HFFc6 (cell line): ENCODE data around the gene XKR7. TPM values are rescaled to one million over a fixed set of nuclear protein-coding genes. Genes with fewer than 3 reads are reported as not detected.

Source experiments
- DNase-seq: peaks from one replicate; pipeline ENCODE4 v3.0.0-alpha.2; 2018
- H3K27ac Mint-ChIP-seq: 2 replicates; pipeline ENCODE4 v1.8.0; 2020; ENCODE audit warnings: mild to moderate bottlenecking, mixed read lengths
- H3K27me3 Mint-ChIP-seq: 2 replicates; pipeline ENCODE4 v1.8.0; 2021; ENCODE audit warnings: mild to moderate bottlenecking, moderate library complexity, mixed read lengths; ENCODE audit not compliant: insufficient read depth
- H3K36me3 Mint-ChIP-seq: 2 replicates; pipeline ENCODE4 v1.8.0; 2021; ENCODE audit warnings: low read depth, mixed read lengths
- H3K4me1 Mint-ChIP-seq: 2 replicates; pipeline ENCODE4 v1.8.0; 2020; ENCODE audit warnings: low read depth, mixed read lengths
- H3K4me3 Mint-ChIP-seq: 2 replicates; pipeline ENCODE4 v1.8.0; 2020; ENCODE audit warnings: mild to moderate bottlenecking, moderate library complexity, mixed read lengths
- H3K9me3 Mint-ChIP-seq: 2 replicates; pipeline ENCODE4 v1.8.0; 2020; ENCODE audit warnings: mild to moderate bottlenecking, mixed read lengths
- CTCF ChIP-seq: fragments of 200-600 bp; sonication (generic); IDR thresholded peaks from 2 replicates; pipeline ENCODE4 v1.5.0; 2021; ENCODE audit warnings: antibody characterized with exemption, mild to moderate bottlenecking
- total RNA-seq, 6 experiments: library from RNA; stranded (reverse); fragmentation: NEBNext Ultra II Directional; extraction: Animal tissue kit (Norgen Biotek cat#: 25700); gene quantifications; 2 replicates in 1 of 6; 3 replicates in 5 of 6; pipeline ENCODE4 v1.2.3, GENCODE V29; 2021

XKR7 gene
- total RNA-seq, 6 experiments from 2014 or later: not detected

DNA sequence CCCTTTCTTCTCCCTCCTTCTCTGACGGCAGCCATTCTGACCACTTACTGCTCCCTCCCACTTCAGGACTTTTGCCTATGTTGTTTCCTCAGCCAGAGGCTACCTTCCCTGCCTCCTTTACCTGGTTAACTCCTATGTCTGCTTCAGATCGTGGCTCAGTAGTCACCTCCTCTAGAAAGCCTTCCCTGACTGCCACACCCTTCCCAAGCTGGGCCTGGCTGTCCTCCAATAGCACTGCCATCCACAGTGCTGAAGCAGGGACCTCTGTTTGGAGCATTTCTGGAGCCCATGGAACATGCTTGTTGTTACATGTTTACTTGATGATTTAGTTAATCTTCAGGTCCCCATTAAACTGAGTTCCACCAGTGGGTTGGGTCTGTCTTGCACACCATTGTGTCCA lies 13.8 kb downstream of the XKR7 start:
- H3K36me3 Mint-ChIP-seq: no peaks in the 10 kb centered on the region
- no peak overlapping the region for H3K27ac Mint-ChIP-seq
- H3K27me3 Mint-ChIP-seq: peaks cover 41% of the 10 kb centered on the region
- no peak for DNase-seq
- H3K4me1 Mint-ChIP-seq: no peaks in the 10 kb centered on the region
- TF ChIP-seq CTCF: no peak
- no peaks in the 10 kb centered on the region for H3K9me3 Mint-ChIP-seq
- no peak overlapping the region for H3K4me3 Mint-ChIP-seq

- no peak overlapping the region for H3K27ac Mint-ChIP-seq
- no peaks in the 10 kb centered on the region for H3K9me3 Mint-ChIP-seq
- H3K36me3 Mint-ChIP-seq: no peaks in the 10 kb centered on the region
These were observed 17.1 kb downstream of the XKR7 start for GRCh38 chr20:31984981-31985471.

DNA sequence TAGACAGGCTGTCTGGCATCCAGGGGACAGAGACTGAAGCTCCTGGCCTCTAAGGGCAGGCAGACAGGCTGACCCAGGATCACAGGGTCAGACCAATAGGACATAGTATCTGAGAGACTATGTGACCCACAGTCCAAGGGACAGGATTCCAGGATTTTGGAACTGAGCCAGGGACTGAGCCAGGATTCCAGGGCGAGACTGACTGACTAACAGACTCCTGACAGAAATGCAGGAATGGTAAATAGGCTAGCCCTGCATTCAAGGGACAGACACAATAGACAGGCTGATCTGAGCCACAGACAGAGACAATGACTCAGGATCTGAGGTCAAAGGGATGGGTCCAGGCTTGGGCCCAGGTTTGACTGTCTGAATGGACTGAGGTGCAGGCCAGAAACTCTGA lies 19.8 kb downstream of the XKR7 start:
- no peaks in the 10 kb centered on the region for H3K9me3 Mint-ChIP-seq
- peaks cover 24% of the 10 kb centered on the region for H3K27me3 Mint-ChIP-seq
- no peak for TF ChIP-seq CTCF
- no peaks in the 10 kb centered on the region; the same call in 1 of the 2 replicates for H3K4me1 Mint-ChIP-seq
- no peaks in the 10 kb centered on the region for H3K36me3 Mint-ChIP-seq
- H3K27ac Mint-ChIP-seq: no peak overlapping the region
- no peak overlapping the region for H3K4me3 Mint-ChIP-seq
- peak; percentile 31 for DNase-seq

More at GRCh38 chr20:31984981-31985471, 17.1 kb downstream of the XKR7 start:
- no peak for DNase-seq
- Mint-ChIP-seq H3K4me1 (no peaks in the 10 kb centered on the region; the same call in 1 of the 2 replicates), H3K27me3 (peaks cover 33% of the 10 kb centered on the region), H3K4me3 (no peak overlapping the region)
- no peak for TF ChIP-seq CTCF

GRCh38 chr20:31988430-31989015 lies 20.6 kb downstream of the XKR7 start:
- no peaks in the 10 kb centered on the region; the same call in 1 of the 2 replicates for H3K4me1 Mint-ChIP-seq
- H3K4me3 Mint-ChIP-seq: no peak overlapping the region
- TF ChIP-seq CTCF: no peak
- H3K27ac Mint-ChIP-seq: no peak overlapping the region
- no peak for DNase-seq
- H3K27me3 Mint-ChIP-seq: peaks cover 25% of the 10 kb centered on the region
- no peaks in the 10 kb centered on the region for H3K9me3 Mint-ChIP-seq
- H3K36me3 Mint-ChIP-seq: no peaks in the 10 kb centered on the region

GRCh38 chr20:31989030-31989645 lies 21.2 kb downstream of the XKR7 start:
- no peaks in the 10 kb centered on the region for H3K36me3 Mint-ChIP-seq
- no peak overlapping the region for H3K4me3 Mint-ChIP-seq
- TF ChIP-seq CTCF: no peak
- peaks cover 28% of the 10 kb centered on the region for H3K27me3 Mint-ChIP-seq
- no peak overlapping the region for H3K27ac Mint-ChIP-seq
- no peak for DNase-seq
- no peaks in the 10 kb centered on the region for H3K9me3 Mint-ChIP-seq
- no peaks in the 10 kb centered on the region; the same call in 1 of the 2 replicates for H3K4me1 Mint-ChIP-seq
